Retina (tissue), 1 donor: ENCODE results near the gene MTX1.
"Not testable (repeated sequence)": the region's sequence is repeated elsewhere in the genome, so short reads cannot be mapped to it uniquely, and the experiment has no call there.

Experiments
- DNase-seq: peaks from one replicate; pipeline ENCODE4 v3.0.0-alpha.2; 2016

MTX1 gene

DNA sequence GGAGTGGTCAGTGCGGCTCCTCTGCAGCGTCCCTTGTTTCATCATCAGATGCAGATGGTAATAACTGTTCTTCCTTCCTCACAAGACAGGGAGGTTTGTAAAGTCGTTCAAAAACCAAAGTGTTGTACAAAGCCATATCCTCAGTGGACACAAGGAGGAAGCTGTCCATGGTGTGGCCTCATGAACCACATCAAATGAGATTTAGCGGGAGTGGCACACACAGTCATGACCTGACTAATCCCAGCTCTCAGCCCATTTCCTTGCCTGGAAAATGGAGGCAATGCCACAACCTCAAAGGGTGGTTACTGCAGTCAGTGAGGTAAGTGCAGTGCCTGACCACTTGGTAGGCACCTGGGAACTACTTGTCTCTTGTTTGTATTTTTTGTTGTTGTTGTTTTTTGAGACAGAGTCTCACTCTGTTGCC lies 33.4 kb downstream of the MTX1 start:
- no peak for DNase-seq

- DNase-seq, result no peak
Measured at GRCh38 chr1:155242805-155243358, 34.4 kb downstream of the MTX1 start.

DNA sequence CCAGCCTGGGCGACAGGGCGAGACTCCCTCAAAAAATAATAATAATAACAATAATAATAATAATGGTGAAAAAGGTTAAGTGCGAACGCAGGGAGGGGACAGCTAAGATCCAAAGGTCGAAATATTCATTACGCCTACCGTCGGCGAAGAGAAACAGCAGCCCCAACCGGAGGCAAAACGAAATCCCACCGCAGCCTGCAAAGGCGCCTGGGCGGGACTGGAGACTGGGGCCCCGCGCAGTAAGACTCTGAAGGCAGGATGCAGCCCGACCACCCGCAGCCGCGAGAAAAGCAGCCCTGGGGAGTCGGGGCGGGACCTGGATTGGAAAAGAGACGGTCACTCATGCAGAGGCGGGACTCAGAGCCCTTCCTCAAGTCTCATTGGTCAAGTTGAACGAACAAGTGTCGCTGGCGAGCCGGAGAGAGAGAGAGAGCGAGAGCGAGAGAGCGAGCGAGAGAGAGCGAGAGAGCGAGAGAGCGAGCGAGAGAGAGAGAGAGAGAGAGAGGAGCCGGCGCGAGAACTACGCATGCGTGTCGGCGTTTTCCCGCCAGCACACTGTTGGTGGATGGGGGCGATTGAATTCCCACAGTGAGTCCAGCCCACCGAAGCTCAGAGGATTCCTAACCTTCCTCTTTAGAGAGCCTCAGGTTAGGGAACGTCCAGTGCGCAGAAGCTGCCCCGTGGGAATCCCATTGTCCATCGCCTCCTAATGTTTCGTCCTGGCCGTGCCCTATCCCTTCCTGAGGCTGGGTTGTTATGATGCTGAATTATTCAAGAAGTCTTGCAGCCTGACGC lies 36.1 kb downstream of the MTX1 start:
- peak; percentile 98 for DNase-seq

DNA sequence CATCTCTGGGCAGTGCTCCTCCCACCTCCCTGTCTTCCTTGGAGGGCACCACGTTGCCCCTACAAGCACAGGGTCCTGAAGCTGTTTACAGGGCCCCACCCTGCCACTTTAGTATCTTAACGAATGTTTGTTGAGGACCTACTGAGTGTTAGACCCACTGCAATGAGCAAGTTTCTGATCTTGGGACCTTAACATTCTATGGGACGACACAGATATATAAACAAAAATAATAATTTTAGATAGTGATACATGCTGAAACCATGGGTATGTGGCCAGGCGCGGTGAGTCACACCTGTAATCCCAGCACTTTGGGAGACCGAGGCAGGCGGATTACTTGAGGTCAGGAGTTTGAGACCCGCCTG lies 36.6 kb downstream of the MTX1 start:
- no peak for DNase-seq

DNA sequence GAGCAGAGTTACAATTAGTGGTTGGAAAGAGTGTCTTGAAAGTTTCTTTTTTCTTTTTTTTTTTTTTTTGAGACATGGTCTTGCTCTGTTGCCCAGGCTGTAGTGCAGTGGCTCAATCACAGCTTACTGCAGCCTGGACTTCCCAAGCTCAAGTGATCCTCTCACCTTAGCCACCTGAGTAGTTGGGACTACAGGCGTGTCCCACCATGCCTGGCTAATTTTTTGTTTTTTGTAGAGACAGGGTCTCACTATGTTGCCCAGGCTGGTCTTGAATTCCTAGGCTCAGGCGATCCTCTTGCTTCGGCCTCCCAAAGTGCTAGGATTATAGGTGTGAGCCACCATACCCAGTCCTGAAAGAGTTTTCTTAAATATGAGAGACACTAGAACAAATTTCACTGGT lies 38.3 kb downstream of the MTX1 start:
- DNase-seq, result not testable (repeated sequence)

GRCh38 chr1:155247667-155248553 lies 39.4 kb downstream of the MTX1 start:
- no peak for DNase-seq

GRCh38 chr1:155250246-155250632 lies 41.7 kb downstream of the MTX1 start:
- DNase-seq, result no peak

- DNase-seq, result peak; percentile 93
Measured at GRCh38 chr1:155250633-155251449, 42.3 kb downstream of the MTX1 start.

DNA sequence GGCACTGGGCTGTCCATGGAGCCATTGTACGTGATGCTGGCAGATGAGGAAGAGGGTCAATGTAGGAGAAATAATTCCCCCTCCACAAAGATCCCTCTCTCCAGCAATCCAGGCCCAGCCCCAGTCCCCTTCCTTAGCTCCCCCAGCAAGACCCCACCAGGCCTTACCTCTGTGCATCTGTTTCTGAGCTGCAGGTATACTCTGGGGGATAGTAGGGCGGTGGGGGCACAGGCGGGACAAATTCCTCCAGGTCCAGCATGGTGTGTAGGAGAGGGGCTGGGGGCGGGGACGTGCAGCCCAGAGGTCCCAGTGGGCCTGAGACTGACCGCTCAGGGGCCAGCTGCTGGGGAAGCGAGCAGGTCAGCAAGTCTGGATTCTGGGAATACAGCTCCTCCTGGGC lies 43.1 kb downstream of the MTX1 start:
- no peak for DNase-seq

- DNase-seq, result no peak
Measured at GRCh38 chr1:155253208-155253607, 44.7 kb downstream of the MTX1 start.

DNA sequence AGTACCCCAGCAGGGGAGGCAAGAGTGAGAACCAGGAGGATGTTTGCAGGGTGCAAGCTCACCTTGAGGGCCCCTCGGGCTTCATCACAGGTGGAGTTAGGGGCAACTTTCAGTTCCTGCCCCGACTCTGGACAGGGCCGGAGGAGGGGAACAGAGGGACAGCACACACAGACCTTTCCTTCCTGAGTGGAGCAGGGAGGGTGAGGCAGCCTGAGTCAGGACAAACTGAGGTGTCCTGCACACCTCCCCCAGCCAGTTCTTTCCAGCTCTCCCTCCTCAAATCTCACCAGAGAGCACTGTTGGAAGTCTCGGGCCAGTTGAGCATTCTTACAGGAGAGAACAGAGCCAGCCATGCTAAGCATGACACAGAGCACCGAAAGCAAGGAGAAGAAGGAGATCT lies 45.3 kb downstream of the MTX1 start:
- DNase-seq, result no peak

DNA sequence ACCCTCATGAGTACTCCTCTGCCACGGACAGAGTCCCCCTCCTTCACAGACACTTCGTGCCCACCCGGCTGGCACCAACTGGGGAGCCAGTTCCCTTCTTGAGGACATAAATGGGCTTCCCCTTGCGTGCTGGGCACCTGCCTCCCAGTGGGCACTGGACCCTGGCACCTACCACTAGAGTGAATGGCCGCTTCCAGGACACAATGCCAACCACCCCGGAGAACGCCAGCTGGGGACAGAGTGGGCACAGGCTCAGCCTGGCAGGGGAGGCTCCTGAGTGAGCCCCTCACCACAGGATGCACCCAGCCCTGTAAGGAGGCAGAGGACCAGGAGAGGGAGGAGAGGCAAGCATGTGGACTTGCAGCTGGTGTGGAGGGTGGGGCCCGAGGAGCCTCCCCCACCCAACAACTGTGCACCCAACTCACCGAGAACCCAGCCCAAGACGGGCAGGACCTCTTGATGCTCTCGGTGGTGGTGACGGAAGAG lies 45.8 kb downstream of the MTX1 start:
- DNase-seq, result no peak

GRCh38 chr1:155254714-155255242 lies 46.3 kb downstream of the MTX1 start:
- peak; percentile 64 for DNase-seq

GRCh38 chr1:155255243-155256007 lies 46.9 kb downstream of the MTX1 start, which contains the start of gene ENTREP3:
Gene ENTREP3, minus strand, starts transcription at chr1:155255483. Its CDS starts 606 bp downstream, at chr1:155254877.
- DNase-seq, result peak; percentile 96

GRCh38 chr1:155256058-155256852 lies 47.8 kb downstream of the MTX1 start:
- no peak for DNase-seq

GRCh38 chr1:155260276-155260675 lies 51.8 kb downstream of the MTX1 start:
- DNase-seq, result no peak

GRCh38 chr1:155261493-155261851 lies 53.0 kb downstream of the MTX1 start:
- no peak for DNase-seq

- DNase-seq, result peak; percentile 94
Measured at GRCh38 chr1:155261852-155262673, 53.6 kb downstream of the MTX1 start, which contains the start of gene SCAMP3. Gene SCAMP3, minus strand, starts transcription at chr1:155262360. Its CDS starts 209 bp downstream, at chr1:155262151.

DNA sequence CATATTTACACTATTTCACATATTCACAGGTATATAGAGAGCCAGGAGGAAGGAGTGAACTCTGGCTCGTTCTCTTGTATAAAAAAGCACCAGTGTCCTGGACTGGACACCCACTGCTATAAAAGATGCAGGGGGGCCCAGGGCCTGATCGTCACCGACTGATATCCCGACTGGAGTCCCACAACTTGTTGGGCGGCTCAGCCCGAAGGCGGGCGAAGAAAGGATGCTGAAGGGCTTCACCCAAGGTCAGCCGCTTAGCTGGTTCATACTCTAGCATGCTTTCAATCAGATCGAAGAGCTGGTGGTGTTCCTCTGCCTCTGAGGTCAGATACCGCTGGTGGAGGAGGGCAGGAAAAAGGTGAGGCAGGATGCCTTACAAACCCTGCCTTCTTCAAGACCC lies 54.6 kb downstream of the MTX1 start:
- DNase-seq, result no peak
